HepG2 (cell line): ENCODE data around the gene GNRH2. TPM values are rescaled to one million over a fixed set of nuclear protein-coding genes. Genes with fewer than 3 reads are reported as not detected.
A peak's percentile ranks its signal among the peaks of the same experiment; 100 is the strongest.

Source experiments
- ARNT2 ChIP-seq: sonication (generic); formaldehyde crosslinking; IDR thresholded peaks from 2 replicates; pipeline ENCODE4 v1.8.0; 2022; ENCODE audit warnings: mild to moderate bottlenecking, low read depth, missing genetic modification reagents, moderate library complexity
- ELF1 ChIP-seq: sonication (generic); formaldehyde crosslinking; IDR thresholded peaks from 2 replicates; pipeline ENCODE4 v1.4.0; 2020; ENCODE audit warnings: missing genetic modification reagents
- GATAD1 ChIP-seq: IDR thresholded peaks from 2 replicates; pipeline ENCODE4 v1.6.1; 2016; ENCODE audit warnings: missing genetic modification reagents, missing compliant biosample characterization
- JARID2 ChIP-seq: sonication (generic); formaldehyde crosslinking; IDR thresholded peaks from 2 replicates; pipeline ENCODE4 v1.8.1; 2023; ENCODE audit warnings: missing genetic modification reagents, inconsistent platforms; ENCODE audit not compliant: insufficient replicate concordance
- MIXL1 ChIP-seq: IDR thresholded peaks from 2 replicates; pipeline ENCODE4 v1.6.1; 2016
- MTA1 ChIP-seq: sonication (generic); formaldehyde crosslinking; IDR thresholded peaks from 2 replicates; pipeline ENCODE4 v1.4.0; 2020; ENCODE audit warnings: missing genetic modification reagents, mild to moderate bottlenecking, borderline replicate concordance
- NFKBIZ ChIP-seq: IDR thresholded peaks from 2 replicates; pipeline ENCODE4 v1.6.1; 2018; ENCODE audit warnings: missing genetic modification reagents, missing compliant biosample characterization
- RFX5 ChIP-seq: IDR thresholded peaks from 2 replicates; pipeline ENCODE4 v1.6.1; 2011; ENCODE audit warnings: low read depth, low read length, improper control_type of control experiment
- RXRA ChIP-seq: sonication (generic); formaldehyde crosslinking; IDR thresholded peaks from 2 replicates; pipeline ENCODE4 v1.5.1; 2020; ENCODE audit warnings: missing genetic modification reagents
- SALL1 ChIP-seq: sonication (generic); formaldehyde crosslinking; IDR thresholded peaks from 2 replicates; pipeline ENCODE4 v1.8.0; 2022; ENCODE audit warnings: mild to moderate bottlenecking, missing genetic modification reagents
- SATB2 ChIP-seq: sonication (generic); formaldehyde crosslinking; IDR thresholded peaks from 2 replicates; pipeline ENCODE4 v1.5.0; 2020; ENCODE audit warnings: missing genetic modification reagents
- SMARCE1 ChIP-seq: fragments of 450-650 bp; IDR thresholded peaks from 2 replicates; pipeline ENCODE4 v1.6.1; 2017; ENCODE audit warnings: borderline replicate concordance
- SNAI1 ChIP-seq: sonication (generic); formaldehyde crosslinking; IDR thresholded peaks from 2 replicates; pipeline ENCODE4 v1.5.0; 2020; ENCODE audit warnings: mild to moderate bottlenecking, missing genetic modification reagents, borderline replicate concordance
- TARDBP ChIP-seq: sonication (generic); formaldehyde crosslinking; IDR thresholded peaks from 2 replicates; pipeline ENCODE4 v1.8.0; 2022; ENCODE audit warnings: mild to moderate bottlenecking, missing genetic modification reagents
- TBP ChIP-seq: sonication (generic); formaldehyde crosslinking; IDR thresholded peaks from 2 replicates; pipeline ENCODE4 v1.5.0; 2020; ENCODE audit warnings: missing genetic modification reagents
- ZBTB42 ChIP-seq: sonication (generic); formaldehyde crosslinking; IDR thresholded peaks from 2 replicates; pipeline ENCODE4 v1.5.0; 2020; ENCODE audit warnings: mild to moderate bottlenecking, missing genetic modification reagents
- ZNF30 ChIP-seq: sonication (generic); formaldehyde crosslinking; IDR thresholded peaks from 2 replicates; pipeline ENCODE4 v1.5.0; 2020; ENCODE audit warnings: mild to moderate bottlenecking, missing genetic modification reagents
- ZNF431 ChIP-seq: sonication (generic); formaldehyde crosslinking; IDR thresholded peaks from 2 replicates; pipeline ENCODE4 v1.9.0; 2022; ENCODE audit warnings: missing genetic modification reagents, low read depth, mild to moderate bottlenecking, borderline replicate concordance
- ZNF703 ChIP-seq: sonication (generic); formaldehyde crosslinking; IDR thresholded peaks from 2 replicates; pipeline ENCODE4 v1.5.1; 2020; ENCODE audit warnings: missing genetic modification reagents, mild to moderate bottlenecking, moderate library complexity, borderline replicate concordance
- ZNF75D ChIP-seq: sonication (generic); formaldehyde crosslinking; IDR thresholded peaks from 2 replicates; pipeline ENCODE4 v1.8.1; 2023; ENCODE audit warnings: missing genetic modification reagents, mild to moderate bottlenecking, borderline replicate concordance
- ZNF776 ChIP-seq: sonication (generic); formaldehyde crosslinking; IDR thresholded peaks from 2 replicates; pipeline ENCODE4 v1.4.0; 2020; ENCODE audit warnings: mild to moderate bottlenecking, missing genetic modification reagents
- polyA plus RNA-seq, 8 experiments: library from polyadenylated mRNA; depleted of rRNA in 3 of 8; stranded (reverse) in 7 of 8; unstranded in 1 of 8; fragments of >200 nt; fragmentation: Illumina TruSeq in 4 of 8; extraction: Trizol in 4 of 8; gene quantifications; 2 replicates each; pipeline versions ENCODE4 v1.2.1 to v1.2.3, GENCODE V29; 2011 to 2016; ENCODE audit warnings: low read depth in 4 of 8, missing spikeins in 1 of 8, mixed read lengths in 1 of 8; ENCODE audit not compliant: insufficient read depth in 1 of 8
- total RNA-seq, 5 experiments: library from RNA; depleted of rRNA; stranded (reverse); fragments of >200 nt; fragmentation: Illumina TruSeq; extraction: Trizol; gene quantifications; 2 replicates each; pipeline ENCODE4 v1.2.3, GENCODE V29; 2016; ENCODE audit warnings: low read depth in 1 of 5
- TF ChIP-seq, protein P1 (sequence below): sonication (generic); formaldehyde crosslinking; IDR thresholded peaks from 2 replicates; pipeline ENCODE4 v1.4.0; 2020; ENCODE audit warnings: mild to moderate bottlenecking, missing genetic modification reagents
- TF ChIP-seq, protein P2 (sequence below): sonication (generic); formaldehyde crosslinking; IDR thresholded peaks from 2 replicates; pipeline ENCODE4 v1.8.0; 2022; ENCODE audit warnings: low read depth, missing genetic modification reagents
- TF ChIP-seq, protein P3 (sequence below): sonication (generic); formaldehyde crosslinking; conservative IDR thresholded peaks from 2 replicates; pipeline ENCODE4 v1.8.0; 2022; ENCODE audit warnings: missing genetic modification reagents

The GNRH2 gene
- total and polyA plus RNA-seq, 2 of the 13 experiments (the other 11 are each of a cell fraction or from before 2014, with no cell fraction given), result 0.28 TPM; not detected in 1

DNA sequence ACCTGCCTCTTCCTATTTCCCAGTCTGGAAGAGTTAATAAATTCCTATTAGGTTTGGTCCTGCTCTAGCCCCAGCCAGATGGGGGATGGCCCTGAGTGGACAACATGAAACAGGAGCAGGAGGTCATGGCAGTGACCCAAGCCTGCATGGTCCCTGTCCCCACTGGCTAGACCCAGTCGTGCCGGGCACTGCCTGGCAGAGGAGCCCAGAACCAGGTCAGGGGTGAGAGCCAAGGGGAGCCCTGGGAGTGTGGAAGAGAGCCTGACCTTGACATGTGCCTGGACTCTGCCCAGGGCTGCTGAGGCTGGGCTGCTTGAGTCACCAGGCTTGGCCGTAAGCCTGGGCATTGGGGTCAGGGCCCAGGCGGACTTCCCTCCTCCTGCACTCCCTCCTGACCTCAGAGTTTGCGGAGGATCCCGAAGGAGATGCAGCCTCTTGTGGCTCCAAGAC is 37.5 kb downstream of the GNRH2 start (continued):
- TF ChIP-seq, protein P1, sequence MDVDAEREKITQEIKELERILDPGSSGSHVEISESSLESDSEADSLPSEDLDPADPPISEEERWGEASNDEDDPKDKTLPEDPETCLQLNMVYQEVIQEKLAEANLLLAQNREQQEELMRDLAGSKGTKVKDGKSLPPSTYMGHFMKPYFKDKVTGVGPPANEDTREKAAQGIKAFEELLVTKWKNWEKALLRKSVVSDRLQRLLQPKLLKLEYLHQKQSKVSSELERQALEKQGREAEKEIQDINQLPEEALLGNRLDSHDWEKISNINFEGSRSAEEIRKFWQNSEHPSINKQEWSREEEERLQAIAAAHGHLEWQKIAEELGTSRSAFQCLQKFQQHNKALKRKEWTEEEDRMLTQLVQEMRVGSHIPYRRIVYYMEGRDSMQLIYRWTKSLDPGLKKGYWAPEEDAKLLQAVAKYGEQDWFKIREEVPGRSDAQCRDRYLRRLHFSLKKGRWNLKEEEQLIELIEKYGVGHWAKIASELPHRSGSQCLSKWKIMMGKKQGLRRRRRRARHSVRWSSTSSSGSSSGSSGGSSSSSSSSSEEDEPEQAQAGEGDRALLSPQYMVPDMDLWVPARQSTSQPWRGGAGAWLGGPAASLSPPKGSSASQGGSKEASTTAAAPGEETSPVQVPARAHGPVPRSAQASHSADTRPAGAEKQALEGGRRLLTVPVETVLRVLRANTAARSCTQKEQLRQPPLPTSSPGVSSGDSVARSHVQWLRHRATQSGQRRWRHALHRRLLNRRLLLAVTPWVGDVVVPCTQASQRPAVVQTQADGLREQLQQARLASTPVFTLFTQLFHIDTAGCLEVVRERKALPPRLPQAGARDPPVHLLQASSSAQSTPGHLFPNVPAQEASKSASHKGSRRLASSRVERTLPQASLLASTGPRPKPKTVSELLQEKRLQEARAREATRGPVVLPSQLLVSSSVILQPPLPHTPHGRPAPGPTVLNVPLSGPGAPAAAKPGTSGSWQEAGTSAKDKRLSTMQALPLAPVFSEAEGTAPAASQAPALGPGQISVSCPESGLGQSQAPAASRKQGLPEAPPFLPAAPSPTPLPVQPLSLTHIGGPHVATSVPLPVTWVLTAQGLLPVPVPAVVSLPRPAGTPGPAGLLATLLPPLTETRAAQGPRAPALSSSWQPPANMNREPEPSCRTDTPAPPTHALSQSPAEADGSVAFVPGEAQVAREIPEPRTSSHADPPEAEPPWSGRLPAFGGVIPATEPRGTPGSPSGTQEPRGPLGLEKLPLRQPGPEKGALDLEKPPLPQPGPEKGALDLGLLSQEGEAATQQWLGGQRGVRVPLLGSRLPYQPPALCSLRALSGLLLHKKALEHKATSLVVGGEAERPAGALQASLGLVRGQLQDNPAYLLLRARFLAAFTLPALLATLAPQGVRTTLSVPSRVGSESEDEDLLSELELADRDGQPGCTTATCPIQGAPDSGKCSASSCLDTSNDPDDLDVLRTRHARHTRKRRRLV (CRISPR knock-in tag), result no peak
- TF ChIP-seq SNAI1 (no peak), ARNT2 (no peak), TBP (no peak), GATAD1 (CRISPR knock-in tag) (0 out of 2 replicates have a peak, but pooled peaks have one; percentile 17), JARID2 (no peak), ELF1 (no peak), SALL1 (peak; percentile 58), ZNF30 (CRISPR knock-in tag) (no peak), RFX5 (no peak), ZBTB42 (CRISPR knock-in tag) (no peak), TARDBP (CRISPR knock-in tag) (0 out of 2 replicates have a peak, but pooled peaks have one; percentile 39), ZNF776 (CRISPR knock-in tag) (0 out of 2 replicates have a peak, but pooled peaks have one; percentile 44), NFKBIZ (no peak), SATB2 (CRISPR knock-in tag) (no peak), RXRA (peak; percentile 89), MTA1 (CRISPR knock-in tag) (peak; percentile 65; the same call in 1 of the 2 replicates), MIXL1 (CRISPR knock-in tag) (no peak), ZNF75D (CRISPR knock-in tag) (no peak), ZNF431 (no peak), ZNF703 (CRISPR knock-in tag) (no peak), SMARCE1 (no peak)
- TF ChIP-seq, protein P2, sequence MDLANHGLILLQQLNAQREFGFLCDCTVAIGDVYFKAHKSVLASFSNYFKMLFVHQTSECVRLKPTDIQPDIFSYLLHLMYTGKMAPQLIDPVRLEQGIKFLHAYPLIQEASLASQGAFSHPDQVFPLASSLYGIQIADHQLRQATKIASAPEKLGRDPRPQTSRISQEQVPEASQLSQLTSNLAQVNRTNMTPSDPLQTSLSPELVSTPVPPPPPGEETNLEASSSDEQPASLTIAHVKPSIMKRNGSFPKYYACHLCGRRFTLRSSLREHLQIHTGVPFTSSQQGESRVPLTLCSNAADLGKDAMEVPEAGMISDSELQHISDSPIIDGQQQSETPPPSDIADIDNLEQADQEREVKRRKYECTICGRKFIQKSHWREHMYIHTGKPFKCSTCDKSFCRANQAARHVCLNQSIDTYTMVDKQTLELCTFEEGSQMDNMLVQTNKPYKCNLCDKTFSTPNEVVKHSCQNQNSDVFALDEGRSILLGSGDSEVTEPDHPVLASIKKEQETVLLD (CRISPR knock-in tag), result no peak
- TF ChIP-seq, protein P3, sequence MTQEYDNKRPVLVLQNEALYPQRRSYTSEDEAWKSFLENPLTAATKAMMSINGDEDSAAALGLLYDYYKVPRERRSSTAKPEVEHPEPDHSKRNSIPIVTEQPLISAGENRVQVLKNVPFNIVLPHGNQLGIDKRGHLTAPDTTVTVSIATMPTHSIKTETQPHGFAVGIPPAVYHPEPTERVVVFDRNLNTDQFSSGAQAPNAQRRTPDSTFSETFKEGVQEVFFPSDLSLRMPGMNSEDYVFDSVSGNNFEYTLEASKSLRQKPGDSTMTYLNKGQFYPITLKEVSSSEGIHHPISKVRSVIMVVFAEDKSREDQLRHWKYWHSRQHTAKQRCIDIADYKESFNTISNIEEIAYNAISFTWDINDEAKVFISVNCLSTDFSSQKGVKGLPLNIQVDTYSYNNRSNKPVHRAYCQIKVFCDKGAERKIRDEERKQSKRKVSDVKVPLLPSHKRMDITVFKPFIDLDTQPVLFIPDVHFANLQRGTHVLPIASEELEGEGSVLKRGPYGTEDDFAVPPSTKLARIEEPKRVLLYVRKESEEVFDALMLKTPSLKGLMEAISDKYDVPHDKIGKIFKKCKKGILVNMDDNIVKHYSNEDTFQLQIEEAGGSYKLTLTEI (CRISPR knock-in tag), result no peak
